H9 (cell line): Measurements from ENCODE around the gene SCGB3A2. TPM values are rescaled to one million over a fixed set of nuclear protein-coding genes. Genes with fewer than 3 reads are reported as not detected.

Experiments
- DNase-seq: peaks from one replicate; pipeline ENCODE4 v3.0.0-alpha.2; 2017
- H2AFZ ChIP-seq: one replicate; pipeline ENCODE4 v1.6.1; 2013; ENCODE audit warnings: mild to moderate bottlenecking, low read length, control low read depth, moderate library complexity
- H2AK5ac ChIP-seq: 2 replicates; pipeline ENCODE4 v1.6.1; 2013; ENCODE audit warnings: low read length, control low read depth, mixed read lengths; ENCODE audit not compliant: insufficient read length
- H2BK120ac ChIP-seq: one replicate; pipeline ENCODE4 v1.6.1; 2013; ENCODE audit warnings: low read depth, mild to moderate bottlenecking, low read length, control low read depth, inconsistent platforms; ENCODE audit not compliant: poor library complexity, severe bottlenecking
- H2BK12ac ChIP-seq: 2 replicates; pipeline ENCODE4 v1.6.1; 2013; ENCODE audit warnings: low read length, control low read depth, mixed read lengths, low read depth; ENCODE audit not compliant: insufficient read length
- H2BK15ac ChIP-seq: 2 replicates; pipeline ENCODE4 v1.6.1; 2013; ENCODE audit warnings: low read depth, low read length, control low read depth
- H2BK20ac ChIP-seq: one replicate; pipeline ENCODE4 v1.6.1; 2013; ENCODE audit warnings: low read depth, mild to moderate bottlenecking, low read length, control low read depth, inconsistent platforms; ENCODE audit not compliant: poor library complexity, severe bottlenecking
- H2BK5ac ChIP-seq: 2 replicates; pipeline ENCODE4 v1.6.1; 2013; ENCODE audit warnings: low read length, control low read depth, mixed read lengths; ENCODE audit not compliant: insufficient read length
- H3K14ac ChIP-seq: 2 replicates; pipeline ENCODE4 v1.6.1; 2013; ENCODE audit warnings: low read length, control low read depth; ENCODE audit not compliant: insufficient read depth
- H3K18ac ChIP-seq: 2 replicates; pipeline ENCODE4 v1.6.1; 2013; ENCODE audit warnings: low read depth, mild to moderate bottlenecking, mixed read lengths, low read length, control low read depth; ENCODE audit not compliant: insufficient read length
- H3K23ac ChIP-seq: 2 replicates; pipeline ENCODE4 v1.6.1; 2013; ENCODE audit warnings: low read length, control low read depth, mixed read lengths, low read depth; ENCODE audit not compliant: insufficient read length
- H3K23me2 ChIP-seq: 2 replicates; pipeline ENCODE4 v1.6.1; 2013; ENCODE audit warnings: low read depth, mild to moderate bottlenecking, mixed read lengths, low read length, control low read depth; ENCODE audit not compliant: insufficient read length, poor library complexity, severe bottlenecking
- H3K27ac ChIP-seq: 2 replicates; pipeline ENCODE4 v1.5.1; 2013; ENCODE audit warnings: low read length, control low read depth, mixed read lengths, low read depth; ENCODE audit not compliant: insufficient read length
- H3K27me3 ChIP-seq: 2 replicates; pipeline ENCODE4 v1.6.1; 2013; ENCODE audit warnings: low read length, control low read depth, inconsistent platforms; ENCODE audit not compliant: insufficient read depth
- H3K4ac ChIP-seq: 2 replicates; pipeline ENCODE4 v1.6.1; 2013; ENCODE audit warnings: low read depth, mild to moderate bottlenecking, control low read depth, inconsistent platforms, low read length, moderate library complexity
- H3K4me1 ChIP-seq: 2 replicates; pipeline ENCODE4 v1.6.1; 2013; ENCODE audit warnings: low read length, control low read depth, inconsistent platforms; ENCODE audit not compliant: insufficient read depth
- H3K4me2 ChIP-seq: 2 replicates; pipeline ENCODE4 v1.6.1; 2013; ENCODE audit warnings: low read length, control low read depth, mixed read lengths; ENCODE audit not compliant: insufficient read length, insufficient read depth
- H3K56ac ChIP-seq: 2 replicates; pipeline ENCODE4 v1.6.1; 2013; ENCODE audit warnings: low read depth, mild to moderate bottlenecking, mixed read lengths, low read length, control low read depth; ENCODE audit not compliant: insufficient read length
- H3K79me1 ChIP-seq: 2 replicates; pipeline ENCODE4 v1.6.1; 2013; ENCODE audit warnings: low read depth, mild to moderate bottlenecking, moderate library complexity, low read length, control low read depth, inconsistent platforms; ENCODE audit not compliant: insufficient read depth, poor library complexity, severe bottlenecking
- H3K79me2 ChIP-seq: 2 replicates; pipeline ENCODE4 v1.6.1; 2013; ENCODE audit warnings: low read length, control low read depth, inconsistent platforms; ENCODE audit not compliant: insufficient read depth
- H3K9ac ChIP-seq: 2 replicates; pipeline ENCODE4 v1.6.1; 2013; ENCODE audit warnings: low read length, control low read depth, mixed read lengths; ENCODE audit not compliant: insufficient read length; ENCODE audit errors: extremely low read depth
- H3K9me3 ChIP-seq: one replicate; pipeline ENCODE4 v1.6.1; 2013; ENCODE audit warnings: low read depth, low read length, inconsistent platforms; ENCODE audit not compliant: control insufficient read depth
- H3T11ph ChIP-seq: one replicate; pipeline ENCODE4 v1.6.1; 2013; ENCODE audit warnings: mild to moderate bottlenecking, low read length, control low read depth, inconsistent platforms
- H4K20me1 ChIP-seq: one replicate; pipeline ENCODE4 v1.6.1; 2013; ENCODE audit not compliant: control insufficient read depth, insufficient read length, insufficient read depth
- H4K5ac ChIP-seq: 2 replicates; pipeline ENCODE4 v1.6.1; 2013; ENCODE audit warnings: low read depth, mild to moderate bottlenecking, mixed read lengths, low read length, control low read depth; ENCODE audit not compliant: insufficient read length
- H4K8ac ChIP-seq: replicated peaks from 2 replicates; pipeline ENCODE4 v1.6.1; 2013; ENCODE audit warnings: low read length, control low read depth, mixed read lengths, low read depth; ENCODE audit not compliant: insufficient read length
- H4K91ac ChIP-seq: 2 replicates; pipeline ENCODE4 v1.6.1; 2013; ENCODE audit warnings: low read depth, mild to moderate bottlenecking, moderate library complexity, mixed read lengths, low read length, control low read depth; ENCODE audit not compliant: insufficient read length
- H3K27ac Mint-ChIP-seq, 3 experiments: 2 replicates in 2 of 3; 3 replicates in 1 of 3; pipeline ENCODE4 v1.8.0; 2020 to 2021; ENCODE audit warnings: mixed read lengths in 3 of 3, mild to moderate bottlenecking in 1 of 3, moderate library complexity in 1 of 3
- H3K27me3 Mint-ChIP-seq: 2 replicates; pipeline ENCODE4 v1.8.0; 2021; ENCODE audit warnings: low read depth, mild to moderate bottlenecking, moderate library complexity, mixed read lengths
- H3K36me3 Mint-ChIP-seq, 3 experiments: 2 replicates in 2 of 3; 3 replicates in 1 of 3; pipeline ENCODE4 v1.8.0; 2020 to 2021; ENCODE audit warnings: low read depth in 3 of 3, mixed read lengths in 3 of 3; ENCODE audit not compliant: insufficient read depth in 1 of 3
- H3K4me1 Mint-ChIP-seq, 2 experiments: 2 replicates each; pipeline ENCODE4 v1.8.0; 2020; ENCODE audit warnings: mixed read lengths in 2 of 2
- H3K4me3 Mint-ChIP-seq, 2 experiments: 2 replicates in 1 of 2; 3 replicates in 1 of 2; pipeline ENCODE4 v1.8.0; 2020 to 2021; ENCODE audit warnings: mild to moderate bottlenecking in 2 of 2, mixed read lengths in 2 of 2, moderate library complexity in 1 of 2
- H3K9me3 Mint-ChIP-seq, 2 experiments: 2 replicates in 1 of 2; 3 replicates in 1 of 2; pipeline ENCODE4 v1.8.0; 2020; ENCODE audit warnings: mild to moderate bottlenecking in 2 of 2, mixed read lengths in 2 of 2, moderate library complexity in 1 of 2
- total RNA-seq: library from RNA; stranded (reverse); gene quantifications from 2 replicates; pipeline ENCODE4 v1.2.1, GENCODE V29; 2021
- TF ChIP-seq, protein P1 (sequence below): fragments of 200-600 bp; sonication (generic); conservative IDR thresholded peaks from 3 replicates; pipeline ENCODE4 v1.8.0; 2021; ENCODE audit warnings: antibody characterized with exemption, mild to moderate bottlenecking

The SCGB3A2 gene
- total RNA-seq, 1 experiment from 2014 or later = 66.0 TPM

DNA sequence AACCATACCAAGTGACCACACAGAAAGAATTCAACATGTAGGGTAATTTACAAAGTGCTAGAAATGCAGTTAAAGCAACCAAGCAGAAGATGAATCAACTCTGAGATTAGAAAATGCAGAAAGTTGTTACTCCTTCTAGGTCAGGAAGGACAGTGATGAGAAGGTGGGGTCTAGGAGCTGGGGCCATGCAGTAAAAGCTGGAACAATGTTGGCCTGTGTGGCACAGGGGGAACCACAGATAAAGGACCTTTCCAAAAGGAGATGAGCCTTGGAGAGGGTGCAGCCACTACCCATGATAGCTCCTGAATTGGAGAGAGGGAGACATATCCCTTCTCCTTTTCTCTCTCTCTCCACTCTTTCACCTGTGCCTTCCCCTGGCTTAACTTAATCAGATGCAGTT is 2.4 kb upstream of the SCGB3A2 start:
- Histone ChIP-seq H3K14ac (no peak overlapping the region), H3K9me3 (no peaks in the 10 kb centered on the region), H4K91ac (no peak overlapping the region), H3K9ac (no peak overlapping the region), H2BK20ac (no peak overlapping the region), H3K4ac (no peak overlapping the region), H2BK5ac (no peak overlapping the region), H2BK12ac (no peak overlapping the region), H3K79me2 (peaks cover 16% of the 10 kb centered on the region; the same call in 1 of the 2 replicates), H3K23me2 (no peaks in the 10 kb centered on the region), H4K8ac (no peak overlapping the region), H3K79me1 (peaks cover 3% of the 10 kb centered on the region), H3K56ac (no peak overlapping the region), H4K5ac (no peak overlapping the region), H3K4me1 (peaks cover 14% of the 10 kb centered on the region), H2AFZ (no peak overlapping the region), H3K4me2 (no peak overlapping the region), H3K23ac (no peak overlapping the region), H2AK5ac (no peak overlapping the region), H4K20me1 (no peaks in the 10 kb centered on the region), H3K27me3 (no peaks in the 10 kb centered on the region), H2BK15ac (no peak overlapping the region), H2BK120ac (no peak overlapping the region), H3K18ac (no peak overlapping the region), H3K27ac (no peak overlapping the region), H3T11ph (no peak overlapping the region)
- H3K4me1 Mint-ChIP-seq = peaks cover 46 to 60% of the 10 kb centered on the region in 2 experiments
- peaks cover 5% of the 10 kb centered on the region; the same call in 1 of the 2 replicates for H3K27me3 Mint-ChIP-seq
- TF ChIP-seq, protein P1, sequence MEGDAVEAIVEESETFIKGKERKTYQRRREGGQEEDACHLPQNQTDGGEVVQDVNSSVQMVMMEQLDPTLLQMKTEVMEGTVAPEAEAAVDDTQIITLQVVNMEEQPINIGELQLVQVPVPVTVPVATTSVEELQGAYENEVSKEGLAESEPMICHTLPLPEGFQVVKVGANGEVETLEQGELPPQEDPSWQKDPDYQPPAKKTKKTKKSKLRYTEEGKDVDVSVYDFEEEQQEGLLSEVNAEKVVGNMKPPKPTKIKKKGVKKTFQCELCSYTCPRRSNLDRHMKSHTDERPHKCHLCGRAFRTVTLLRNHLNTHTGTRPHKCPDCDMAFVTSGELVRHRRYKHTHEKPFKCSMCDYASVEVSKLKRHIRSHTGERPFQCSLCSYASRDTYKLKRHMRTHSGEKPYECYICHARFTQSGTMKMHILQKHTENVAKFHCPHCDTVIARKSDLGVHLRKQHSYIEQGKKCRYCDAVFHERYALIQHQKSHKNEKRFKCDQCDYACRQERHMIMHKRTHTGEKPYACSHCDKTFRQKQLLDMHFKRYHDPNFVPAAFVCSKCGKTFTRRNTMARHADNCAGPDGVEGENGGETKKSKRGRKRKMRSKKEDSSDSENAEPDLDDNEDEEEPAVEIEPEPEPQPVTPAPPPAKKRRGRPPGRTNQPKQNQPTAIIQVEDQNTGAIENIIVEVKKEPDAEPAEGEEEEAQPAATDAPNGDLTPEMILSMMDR = no peak
- peaks cover 0 to 4% of the 10 kb centered on the region in 2 experiments; a peak in 2 of 5 replicates for H3K9me3 Mint-ChIP-seq
- peak overlapping the region; percentile 40 to 91 (median 56); a peak in 3 of 7 replicates for H3K27ac Mint-ChIP-seq
- H3K4me3 Mint-ChIP-seq = no peak overlapping the region
- no peak for DNase-seq
- peaks cover 8 to 56% (median 16%) of the 10 kb centered on the region in 3 experiments for H3K36me3 Mint-ChIP-seq
